Bronchus fibroblast of lung (primary cell): ENCODE measurements around the gene PIGU. TPM values are rescaled to one million over a fixed set of nuclear protein-coding genes. Genes with fewer than 3 reads are reported as not detected.

Source experiments
- total RNA-seq: library from RNA; depleted of rRNA; stranded (reverse); fragments of >200 nt; gene quantifications from 2 replicates; pipeline ENCODE4 v1.2.3, GENCODE V29; 2015

Gene PIGU
- total RNA-seq: 17.0 and 21.1 TPM in 2 replicates

GRCh38 chr20:34676642-34677373, at the start of gene PIGU:
Gene PIGU, minus strand, starts transcription at chr20:34677092. Its CDS starts 7 bp downstream, at chr20:34677085.

GRCh38 chr20:34704177-34705007, 27.5 kb upstream of the PIGU start, which contains the start of gene TP53INP2:
Gene TP53INP2, plus strand, starts transcription at chr20:34704344. Its CDS starts 4,396 bp downstream, at chr20:34708740.

GRCh38 chr20:34558320-34559218, 118.3 kb downstream of the PIGU start, which contains the start of gene MAP1LC3A:
Gene MAP1LC3A, plus strand, starts transcription at chr20:34558718. Its CDS starts 151 bp downstream, at chr20:34558869.

GRCh38 chr20:34516247-34517113, 160.4 kb downstream of the PIGU start, which contains the start of gene DYNLRB1:
Gene DYNLRB1, plus strand, starts transcription at chr20:34516422. Its CDS starts 37 bp downstream, at chr20:34516459.

Other genes starting within 250 kb of the PIGU start
- 147 and 200 TPM in 2 replicates for gene DYNLRB1, start 160.7 kb downstream of the PIGU start, total RNA-seq
- gene MAP1LC3A, start 118.4 kb downstream of the PIGU start, total RNA-seq: 22.4 and 34.8 TPM in 2 replicates
- 5.8 and 7.6 TPM in 2 replicates for gene TP53INP2, start 27.3 kb upstream of the PIGU start, total RNA-seq
- gene NCOA6, start 148.6 kb upstream of the PIGU start, total RNA-seq: 7.6 and 8.4 TPM in 2 replicates
- 7.1 and 9.6 TPM in 2 replicates for gene GGT7, start 195.8 kb upstream of the PIGU start, total RNA-seq
- 108 and 116 TPM in 2 replicates for gene ACSS2, start 199.5 kb upstream of the PIGU start, total RNA-seq